HepG2 (cell line): ENCODE results near the gene SUCLG2. TPM values are rescaled to one million over a fixed set of nuclear protein-coding genes. Genes with fewer than 3 reads are reported as not detected.
A peak's percentile ranks its signal among the peaks of the same experiment; 100 is the strongest.

Experiments
- ELF1 ChIP-seq: sonication (generic); formaldehyde crosslinking; IDR thresholded peaks from 2 replicates; pipeline ENCODE4 v1.4.0; 2020; ENCODE audit warnings: missing genetic modification reagents
- ETV5 ChIP-seq: IDR thresholded peaks from 2 replicates; pipeline ENCODE4 v1.6.1; 2018; ENCODE audit warnings: missing biosample characterization, missing genetic modification reagents, inconsistent platforms, borderline replicate concordance
- FOXP1 ChIP-seq, 2 experiments: fragments of 450-650 bp in 1 of 2; IDR thresholded peaks; 2 replicates each; pipeline ENCODE4 v1.6.1; 2017 to 2018; ENCODE audit warnings: antibody characterized with exemption in 1 of 2
- HNF4G ChIP-seq, 2 experiments: sonication (generic) in 1 of 2; formaldehyde crosslinking in 1 of 2; IDR thresholded peaks; 2 replicates each; pipeline versions ENCODE4 v1.4.0 to v1.6.1; 2011 to 2020; ENCODE audit warnings: borderline replicate concordance in 2 of 2, low read depth in 2 of 2, mild to moderate bottlenecking in 2 of 2, low read length in 1 of 2, missing genetic modification reagents in 1 of 2, moderate library complexity in 1 of 2
- NFE2L1 ChIP-seq: sonication (generic); formaldehyde crosslinking; IDR thresholded peaks from 2 replicates; pipeline ENCODE4 v1.4.0; 2020; ENCODE audit warnings: missing genetic modification reagents, mild to moderate bottlenecking, borderline replicate concordance
- NR2F6 ChIP-seq, 2 experiments: IDR thresholded peaks; 2 replicates each; pipeline ENCODE4 v1.6.1; 2016; ENCODE audit warnings: antibody characterized with exemption in 1 of 2, mild to moderate bottlenecking in 1 of 2
- RARA ChIP-seq: IDR thresholded peaks from 2 replicates; pipeline ENCODE4 v1.6.1; 2016; ENCODE audit warnings: missing genetic modification reagents, missing compliant biosample characterization
- TRIM24 ChIP-seq: sonication (generic); formaldehyde crosslinking; IDR thresholded peaks from 2 replicates; pipeline ENCODE4 v1.8.0; 2022; ENCODE audit warnings: mild to moderate bottlenecking, missing genetic modification reagents
- ZMYM3 ChIP-seq: sonication (generic); formaldehyde crosslinking; IDR thresholded peaks from 2 replicates; pipeline ENCODE4 v1.5.1; 2020; ENCODE audit warnings: mild to moderate bottlenecking, missing genetic modification reagents
- ZNF878 ChIP-seq: sonication (generic); formaldehyde crosslinking; IDR thresholded peaks from 2 replicates; pipeline ENCODE4 v1.8.1; 2023; ENCODE audit warnings: mild to moderate bottlenecking, missing genetic modification reagents, moderate library complexity
- polyA plus RNA-seq, 8 experiments: library from polyadenylated mRNA; depleted of rRNA in 3 of 8; stranded (reverse) in 7 of 8; unstranded in 1 of 8; fragments of >200 nt; fragmentation: Illumina TruSeq in 4 of 8; extraction: Trizol in 4 of 8; gene quantifications; 2 replicates each; pipeline versions ENCODE4 v1.2.1 to v1.2.3, GENCODE V29; 2011 to 2016; ENCODE audit warnings: low read depth in 4 of 8, missing spikeins in 1 of 8, mixed read lengths in 1 of 8; ENCODE audit not compliant: insufficient read depth in 1 of 8
- total RNA-seq, 5 experiments: library from RNA; depleted of rRNA; stranded (reverse); fragments of >200 nt; fragmentation: Illumina TruSeq; extraction: Trizol; gene quantifications; 2 replicates each; pipeline ENCODE4 v1.2.3, GENCODE V29; 2016; ENCODE audit warnings: low read depth in 1 of 5
- TF ChIP-seq, protein P1 (sequence below): sonication (generic); formaldehyde crosslinking; IDR thresholded peaks from 2 replicates; pipeline ENCODE4 v1.5.1; 2020; ENCODE audit warnings: mild to moderate bottlenecking, missing genetic modification reagents, borderline replicate concordance
- TF ChIP-seq, protein P2 (sequence below): IDR thresholded peaks from 2 replicates; pipeline ENCODE4 v1.4.0; 2020; ENCODE audit warnings: mild to moderate bottlenecking, missing genetic modification reagents
- TF ChIP-seq, protein P3 (sequence below): sonication (generic); formaldehyde crosslinking; IDR thresholded peaks from 2 replicates; pipeline ENCODE4 v1.4.0; 2020; ENCODE audit warnings: missing genetic modification reagents, mild to moderate bottlenecking, borderline replicate concordance
- TF ChIP-seq, protein P4 (sequence below): sonication (generic); formaldehyde crosslinking; IDR thresholded peaks from 2 replicates; pipeline ENCODE4 v1.5.0; 2020; ENCODE audit warnings: mild to moderate bottlenecking, missing genetic modification reagents, borderline replicate concordance
- TF ChIP-seq, protein P5 (sequence below): sonication (generic); formaldehyde crosslinking; IDR thresholded peaks from 2 replicates; pipeline ENCODE4 v1.8.1; 2023; ENCODE audit warnings: missing genetic modification reagents, mild to moderate bottlenecking, borderline replicate concordance

Gene SUCLG2
- total and polyA plus RNA-seq, 2 of the 13 experiments (the other 11 are each of a cell fraction or from before 2014, with no cell fraction given) = 21.4 to 64.9 TPM

DNA sequence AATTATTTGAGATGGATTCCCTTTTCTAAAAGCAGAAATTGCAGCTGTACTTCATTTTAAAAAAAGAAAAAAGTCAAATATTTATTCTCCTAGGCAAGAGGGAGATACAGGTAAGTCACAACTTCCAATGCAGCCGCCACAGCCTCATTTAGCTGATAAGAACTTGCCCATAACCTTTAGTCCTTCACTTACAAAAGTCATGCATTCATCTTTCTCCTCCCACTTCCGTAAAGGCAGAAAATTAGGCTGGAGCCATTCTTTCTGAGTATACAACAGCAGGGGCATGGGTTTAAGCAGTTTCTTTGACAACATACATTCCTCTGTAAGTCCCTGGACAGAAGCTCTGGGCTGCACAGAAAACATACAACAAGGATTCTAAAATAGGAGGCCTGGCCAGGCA is 4.3 kb downstream of the SUCLG2 start (continued):
- TF ChIP-seq, protein P1, sequence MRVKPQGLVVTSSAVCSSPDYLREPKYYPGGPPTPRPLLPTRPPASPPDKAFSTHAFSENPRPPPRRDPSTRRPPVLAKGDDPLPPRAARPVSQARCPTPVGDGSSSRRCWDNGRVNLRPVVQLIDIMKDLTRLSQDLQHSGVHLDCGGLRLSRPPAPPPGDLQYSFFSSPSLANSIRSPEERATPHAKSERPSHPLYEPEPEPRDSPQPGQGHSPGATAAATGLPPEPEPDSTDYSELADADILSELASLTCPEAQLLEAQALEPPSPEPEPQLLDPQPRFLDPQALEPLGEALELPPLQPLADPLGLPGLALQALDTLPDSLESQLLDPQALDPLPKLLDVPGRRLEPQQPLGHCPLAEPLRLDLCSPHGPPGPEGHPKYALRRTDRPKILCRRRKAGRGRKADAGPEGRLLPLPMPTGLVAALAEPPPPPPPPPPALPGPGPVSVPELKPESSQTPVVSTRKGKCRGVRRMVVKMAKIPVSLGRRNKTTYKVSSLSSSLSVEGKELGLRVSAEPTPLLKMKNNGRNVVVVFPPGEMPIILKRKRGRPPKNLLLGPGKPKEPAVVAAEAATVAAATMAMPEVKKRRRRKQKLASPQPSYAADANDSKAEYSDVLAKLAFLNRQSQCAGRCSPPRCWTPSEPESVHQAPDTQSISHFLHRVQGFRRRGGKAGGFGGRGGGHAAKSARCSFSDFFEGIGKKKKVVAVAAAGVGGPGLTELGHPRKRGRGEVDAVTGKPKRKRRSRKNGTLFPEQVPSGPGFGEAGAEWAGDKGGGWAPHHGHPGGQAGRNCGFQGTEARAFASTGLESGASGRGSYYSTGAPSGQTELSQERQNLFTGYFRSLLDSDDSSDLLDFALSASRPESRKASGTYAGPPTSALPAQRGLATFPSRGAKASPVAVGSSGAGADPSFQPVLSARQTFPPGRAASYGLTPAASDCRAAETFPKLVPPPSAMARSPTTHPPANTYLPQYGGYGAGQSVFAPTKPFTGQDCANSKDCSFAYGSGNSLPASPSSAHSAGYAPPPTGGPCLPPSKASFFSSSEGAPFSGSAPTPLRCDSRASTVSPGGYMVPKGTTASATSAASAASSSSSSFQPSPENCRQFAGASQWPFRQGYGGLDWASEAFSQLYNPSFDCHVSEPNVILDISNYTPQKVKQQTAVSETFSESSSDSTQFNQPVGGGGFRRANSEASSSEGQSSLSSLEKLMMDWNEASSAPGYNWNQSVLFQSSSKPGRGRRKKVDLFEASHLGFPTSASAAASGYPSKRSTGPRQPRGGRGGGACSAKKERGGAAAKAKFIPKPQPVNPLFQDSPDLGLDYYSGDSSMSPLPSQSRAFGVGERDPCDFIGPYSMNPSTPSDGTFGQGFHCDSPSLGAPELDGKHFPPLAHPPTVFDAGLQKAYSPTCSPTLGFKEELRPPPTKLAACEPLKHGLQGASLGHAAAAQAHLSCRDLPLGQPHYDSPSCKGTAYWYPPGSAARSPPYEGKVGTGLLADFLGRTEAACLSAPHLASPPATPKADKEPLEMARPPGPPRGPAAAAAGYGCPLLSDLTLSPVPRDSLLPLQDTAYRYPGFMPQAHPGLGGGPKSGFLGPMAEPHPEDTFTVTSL (CRISPR knock-in tag) = 0 out of 2 replicates have a peak, but pooled peaks have one; percentile 37
- TF ChIP-seq, protein P2, sequence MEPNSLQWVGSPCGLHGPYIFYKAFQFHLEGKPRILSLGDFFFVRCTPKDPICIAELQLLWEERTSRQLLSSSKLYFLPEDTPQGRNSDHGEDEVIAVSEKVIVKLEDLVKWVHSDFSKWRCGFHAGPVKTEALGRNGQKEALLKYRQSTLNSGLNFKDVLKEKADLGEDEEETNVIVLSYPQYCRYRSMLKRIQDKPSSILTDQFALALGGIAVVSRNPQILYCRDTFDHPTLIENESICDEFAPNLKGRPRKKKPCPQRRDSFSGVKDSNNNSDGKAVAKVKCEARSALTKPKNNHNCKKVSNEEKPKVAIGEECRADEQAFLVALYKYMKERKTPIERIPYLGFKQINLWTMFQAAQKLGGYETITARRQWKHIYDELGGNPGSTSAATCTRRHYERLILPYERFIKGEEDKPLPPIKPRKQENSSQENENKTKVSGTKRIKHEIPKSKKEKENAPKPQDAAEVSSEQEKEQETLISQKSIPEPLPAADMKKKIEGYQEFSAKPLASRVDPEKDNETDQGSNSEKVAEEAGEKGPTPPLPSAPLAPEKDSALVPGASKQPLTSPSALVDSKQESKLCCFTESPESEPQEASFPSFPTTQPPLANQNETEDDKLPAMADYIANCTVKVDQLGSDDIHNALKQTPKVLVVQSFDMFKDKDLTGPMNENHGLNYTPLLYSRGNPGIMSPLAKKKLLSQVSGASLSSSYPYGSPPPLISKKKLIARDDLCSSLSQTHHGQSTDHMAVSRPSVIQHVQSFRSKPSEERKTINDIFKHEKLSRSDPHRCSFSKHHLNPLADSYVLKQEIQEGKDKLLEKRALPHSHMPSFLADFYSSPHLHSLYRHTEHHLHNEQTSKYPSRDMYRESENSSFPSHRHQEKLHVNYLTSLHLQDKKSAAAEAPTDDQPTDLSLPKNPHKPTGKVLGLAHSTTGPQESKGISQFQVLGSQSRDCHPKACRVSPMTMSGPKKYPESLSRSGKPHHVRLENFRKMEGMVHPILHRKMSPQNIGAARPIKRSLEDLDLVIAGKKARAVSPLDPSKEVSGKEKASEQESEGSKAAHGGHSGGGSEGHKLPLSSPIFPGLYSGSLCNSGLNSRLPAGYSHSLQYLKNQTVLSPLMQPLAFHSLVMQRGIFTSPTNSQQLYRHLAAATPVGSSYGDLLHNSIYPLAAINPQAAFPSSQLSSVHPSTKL (CRISPR knock-in tag) = peak; percentile 59
- TF ChIP-seq, protein P3, sequence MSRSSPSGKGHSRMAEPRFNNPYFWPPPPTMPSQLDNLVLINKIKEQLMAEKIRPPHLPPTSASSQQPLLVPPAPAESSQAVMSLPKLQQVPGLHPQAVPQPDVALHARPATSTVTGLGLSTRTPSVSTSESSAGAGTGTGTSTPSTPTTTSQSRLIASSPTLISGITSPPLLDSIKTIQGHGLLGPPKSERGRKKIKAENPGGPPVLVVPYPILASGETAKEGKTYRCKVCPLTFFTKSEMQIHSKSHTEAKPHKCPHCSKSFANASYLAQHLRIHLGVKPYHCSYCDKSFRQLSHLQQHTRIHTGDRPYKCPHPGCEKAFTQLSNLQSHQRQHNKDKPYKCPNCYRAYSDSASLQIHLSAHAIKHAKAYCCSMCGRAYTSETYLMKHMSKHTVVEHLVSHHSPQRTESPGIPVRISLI (CRISPR knock-in tag) = peak; percentile 38; the same call in 1 of the 2 replicates
- TF ChIP-seq ELF1 (CRISPR knock-in tag) (peak; percentile 66), ZNF878 (peak; percentile 21; the same call in 1 of the 2 replicates), ZMYM3 (CRISPR knock-in tag) (no peak), HNF4G (IDR thresholded peaks at IDR 0.05; ENCODE audit: borderline replicate concordance, low read depth, low read length) (peak; percentile 67; the same call in 1 of the 2 replicates), HNF4G (CRISPR knock-in tag; IDR thresholded peaks at IDR 0.05; ENCODE audit: borderline replicate concordance, low read depth) (no peak), TRIM24 (CRISPR knock-in tag) (no peak), NR2F6 (IDR thresholded peaks at IDR 0.05) (peak; percentile 48), NR2F6 (CRISPR knock-in tag; IDR thresholded peaks at IDR 0.05) (peak; percentile 47; the same call in 1 of the 2 replicates), NFE2L1 (CRISPR knock-in tag) (no peak), ETV5 (CRISPR knock-in tag) (peak; percentile 74), RARA (peak; percentile 50; the same call in 1 of the 2 replicates), FOXP1 (IDR thresholded peaks at IDR 0.05) (no peak), FOXP1 (CRISPR knock-in tag; IDR thresholded peaks at IDR 0.05) (peak; percentile 25; the same call in 1 of the 2 replicates)
- TF ChIP-seq, protein P4, sequence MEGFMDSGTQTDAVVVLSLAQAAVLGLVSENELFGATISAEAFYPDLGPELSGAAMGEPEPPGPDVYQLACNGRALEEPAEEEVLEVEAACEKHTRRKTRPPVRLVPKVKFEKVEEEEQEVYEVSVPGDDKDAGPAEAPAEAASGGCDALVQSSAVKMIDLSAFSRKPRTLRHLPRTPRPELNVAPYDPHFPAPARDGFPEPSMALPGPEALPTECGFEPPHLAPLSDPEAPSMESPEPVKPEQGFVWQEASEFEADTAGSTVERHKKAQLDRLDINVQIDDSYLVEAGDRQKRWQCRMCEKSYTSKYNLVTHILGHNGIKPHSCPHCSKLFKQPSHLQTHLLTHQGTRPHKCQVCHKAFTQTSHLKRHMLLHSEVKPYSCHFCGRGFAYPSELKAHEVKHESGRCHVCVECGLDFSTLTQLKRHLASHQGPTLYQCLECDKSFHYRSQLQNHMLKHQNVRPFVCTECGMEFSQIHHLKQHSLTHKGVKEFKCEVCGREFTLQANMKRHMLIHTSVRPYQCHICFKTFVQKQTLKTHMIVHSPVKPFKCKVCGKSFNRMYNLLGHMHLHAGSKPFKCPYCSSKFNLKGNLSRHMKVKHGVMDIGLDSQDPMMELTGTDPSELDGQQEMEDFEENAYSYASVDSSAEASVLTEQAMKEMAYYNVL = peak; percentile 66; the same call in 1 of the 2 replicates
- TF ChIP-seq, protein P5, sequence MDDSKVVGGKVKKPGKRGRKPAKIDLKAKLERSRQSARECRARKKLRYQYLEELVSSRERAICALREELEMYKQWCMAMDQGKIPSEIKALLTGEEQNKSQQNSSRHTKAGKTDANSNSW = no peak
